Left ventricle myocardium inferior (tissue), 1 donor: ENCODE measurements around the gene MRPS5. TPM values are rescaled to one million over a fixed set of nuclear protein-coding genes. Genes with fewer than 3 reads are reported as not detected.

Source experiments
- DNase-seq: peaks from one replicate; pipeline ENCODE4 v3.0.0-alpha.2; 2020
- H3K27ac ChIP-seq: fragments of 200-600 bp; replicated peaks from 2 replicates; pipeline ENCODE4 v1.8.0; 2021
- H3K27me3 ChIP-seq: fragments of 200-600 bp; 2 replicates; pipeline ENCODE4 v1.8.0; 2021; ENCODE audit warnings: low read depth
- H3K36me3 ChIP-seq: fragments of 200-600 bp; 2 replicates; pipeline ENCODE4 v1.8.0; 2021
- H3K4me1 ChIP-seq: fragments of 200-600 bp; 2 replicates; pipeline ENCODE4 v1.8.0; 2021
- H3K4me3 ChIP-seq: fragments of 200-600 bp; 2 replicates; pipeline ENCODE4 v1.8.0; 2021; ENCODE audit warnings: mild to moderate bottlenecking, moderate library complexity
- H3K9me3 ChIP-seq: fragments of 200-600 bp; replicated peaks from 2 replicates; pipeline ENCODE4 v1.8.0; 2021
- intact Hi-C: fragments of 100-400 bp; cut with micrococcal nuclease; formaldehyde crosslinking; loops from one replicate; pipeline ENCODE4 v1.11.0; 2022
- total RNA-seq: library from RNA; stranded (reverse); fragmentation: NEBNext Ultra II Directional; extraction: Animal tissue kit (Norgen Biotek cat#: 25700); gene quantifications from one replicate; pipeline ENCODE4 v1.2.1, GENCODE V29; 2021
- TF ChIP-seq, protein P1 (sequence below): fragments of 200-600 bp; IDR thresholded peaks from 2 replicates; pipeline ENCODE4 v1.8.0; 2021; ENCODE audit warnings: antibody characterized with exemption, mild to moderate bottlenecking, borderline replicate concordance
- donor health status: DM: no; HTN: yes; CAD: no; lungs with severe emphysema.

Gene MRPS5
- total RNA-seq, 1 donor from 2014 or later = 81.2 TPM

- peaks cover 63% of the 10 kb centered on the region for H3K27me3 ChIP-seq
- no peak overlapping the region for H3K27ac ChIP-seq
These were observed 44.1 kb downstream of the MRPS5 start for GRCh38 chr2:95077530-95077825.

GRCh38 chr2:95076705-95077529 is 44.7 kb downstream of the MRPS5 start:
- DNase-seq = peak; percentile 62
- intact Hi-C loops = no loop called here
- H3K27ac ChIP-seq = no peak overlapping the region
- no peaks in the 10 kb centered on the region for H3K9me3 ChIP-seq
- H3K27me3 ChIP-seq = peaks cover 69% of the 10 kb centered on the region
- H3K4me1 ChIP-seq = peaks cover 10% of the 10 kb centered on the region
- TF ChIP-seq, protein P1, sequence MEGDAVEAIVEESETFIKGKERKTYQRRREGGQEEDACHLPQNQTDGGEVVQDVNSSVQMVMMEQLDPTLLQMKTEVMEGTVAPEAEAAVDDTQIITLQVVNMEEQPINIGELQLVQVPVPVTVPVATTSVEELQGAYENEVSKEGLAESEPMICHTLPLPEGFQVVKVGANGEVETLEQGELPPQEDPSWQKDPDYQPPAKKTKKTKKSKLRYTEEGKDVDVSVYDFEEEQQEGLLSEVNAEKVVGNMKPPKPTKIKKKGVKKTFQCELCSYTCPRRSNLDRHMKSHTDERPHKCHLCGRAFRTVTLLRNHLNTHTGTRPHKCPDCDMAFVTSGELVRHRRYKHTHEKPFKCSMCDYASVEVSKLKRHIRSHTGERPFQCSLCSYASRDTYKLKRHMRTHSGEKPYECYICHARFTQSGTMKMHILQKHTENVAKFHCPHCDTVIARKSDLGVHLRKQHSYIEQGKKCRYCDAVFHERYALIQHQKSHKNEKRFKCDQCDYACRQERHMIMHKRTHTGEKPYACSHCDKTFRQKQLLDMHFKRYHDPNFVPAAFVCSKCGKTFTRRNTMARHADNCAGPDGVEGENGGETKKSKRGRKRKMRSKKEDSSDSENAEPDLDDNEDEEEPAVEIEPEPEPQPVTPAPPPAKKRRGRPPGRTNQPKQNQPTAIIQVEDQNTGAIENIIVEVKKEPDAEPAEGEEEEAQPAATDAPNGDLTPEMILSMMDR = peak; percentile 88
- no peaks in the 10 kb centered on the region for H3K36me3 ChIP-seq
- H3K4me3 ChIP-seq = peak overlapping the region; percentile 67

More at GRCh38 chr2:95077530-95077825, 44.1 kb downstream of the MRPS5 start:
- intact Hi-C loops = no loop called here
- no peak for DNase-seq
- H3K9me3 ChIP-seq = no peaks in the 10 kb centered on the region
- TF ChIP-seq, protein P1 = no peak
- no peaks in the 10 kb centered on the region for H3K36me3 ChIP-seq
- H3K4me1 ChIP-seq = peaks cover 10% of the 10 kb centered on the region
- H3K4me3 ChIP-seq = no peak overlapping the region

- no peak overlapping the region for H3K27ac ChIP-seq
- no peaks in the 10 kb centered on the region for H3K36me3 ChIP-seq
- DNase-seq = no peak
- peaks cover 78% of the 10 kb centered on the region for H3K27me3 ChIP-seq
- no peak overlapping the region for H3K4me3 ChIP-seq
- peaks cover 10% of the 10 kb centered on the region for H3K4me1 ChIP-seq
- no peaks in the 10 kb centered on the region for H3K9me3 ChIP-seq
- TF ChIP-seq, protein P1 = no peak
- intact Hi-C loops = no loop called here
These were observed 46.0 kb downstream of the MRPS5 start for GRCh38 chr2:95075440-95076132.

DNA sequence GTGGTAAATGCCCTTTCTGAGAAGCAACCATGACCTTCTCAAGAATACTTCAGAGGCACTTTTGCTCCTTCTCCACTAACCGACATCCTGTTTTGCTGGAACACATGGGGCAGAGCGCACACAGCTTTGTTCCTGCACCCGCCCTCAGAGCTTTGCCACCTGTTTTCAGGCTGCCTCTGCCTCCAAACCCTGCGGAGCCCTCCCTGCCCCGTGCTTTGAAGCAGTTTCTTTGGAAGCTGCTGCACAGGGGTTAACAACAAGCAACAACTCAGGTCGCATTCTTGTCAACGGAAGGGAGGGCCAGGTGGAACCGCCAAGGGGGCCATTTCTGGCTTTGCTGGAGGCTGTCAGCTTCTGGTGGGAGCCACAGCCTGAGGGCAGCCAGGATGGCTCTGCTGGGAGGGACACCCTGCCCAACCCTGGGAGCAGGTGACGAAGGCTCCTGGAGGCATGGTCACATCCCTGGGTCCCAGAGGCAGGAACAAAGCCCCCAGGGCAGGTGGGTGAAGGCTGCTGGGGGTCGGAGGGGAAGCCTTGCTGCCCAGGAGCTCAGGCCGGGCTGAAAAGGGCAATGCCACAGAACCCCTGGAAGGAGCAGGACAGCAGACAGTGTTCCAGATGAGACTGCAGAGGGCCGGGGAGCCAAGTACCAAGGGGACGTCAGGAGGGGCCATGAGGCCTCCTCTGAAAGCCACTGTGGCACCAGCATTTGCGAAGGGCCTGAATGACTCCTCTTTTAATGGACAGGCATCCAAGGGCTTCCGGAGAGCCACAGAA is 46.8 kb downstream of the MRPS5 start:
- Histone ChIP-seq H3K36me3 (no peaks in the 10 kb centered on the region), H3K27ac (no peak overlapping the region)

More for the DNA sequence above, 46.8 kb downstream of the MRPS5 start:
- H3K4me1 ChIP-seq = peaks cover 10% of the 10 kb centered on the region
- no peak for DNase-seq
- H3K9me3 ChIP-seq = no peaks in the 10 kb centered on the region
- TF ChIP-seq, protein P1 = no peak
- H3K27me3 ChIP-seq = peaks cover 78% of the 10 kb centered on the region
- H3K4me3 ChIP-seq = no peak overlapping the region
- intact Hi-C loops = no loop called here
